ENCODE measurements around the gene CHD9. TPM values are rescaled to one million over a fixed set of nuclear protein-coding genes. Genes with fewer than 3 reads are reported as not detected.
"Not testable (repeated sequence)": the region's sequence is repeated elsewhere in the genome, so short reads cannot be mapped to it uniquely, and the experiment has no call there.

The CHD9 gene
- polyA plus RNA-seq, 1 donor, result 32.7 TPM

GRCh38 chr16:53261276-53261675, 206.5 kb downstream of the CHD9 start:
- DNase-seq, result no peak
- WGBS (ENCODE audit: insufficient coverage, low lambda C conversion rate), result no CpG with 5 or more reads among the region's 2 CpGs
- Histone ChIP-seq H3K4me1 (ENCODE audit: control insufficient read depth, insufficient read depth, low read length) (no peaks in the 10 kb centered on the region), H3K36me3 (ENCODE audit: control insufficient read depth, insufficient read depth, low read length) (peaks cover 48% of the 10 kb centered on the region), H3K9me3 (ENCODE audit: control insufficient read depth, low read depth, low read length) (no peaks in the 10 kb centered on the region), H3K27ac (ENCODE audit: low read length) (no peak overlapping the region), H3K4me3 (ENCODE audit: low read length) (no peak overlapping the region), H3K27me3 (ENCODE audit: control insufficient read depth, insufficient read depth, low read length) (no peaks in the 10 kb centered on the region)

DNA sequence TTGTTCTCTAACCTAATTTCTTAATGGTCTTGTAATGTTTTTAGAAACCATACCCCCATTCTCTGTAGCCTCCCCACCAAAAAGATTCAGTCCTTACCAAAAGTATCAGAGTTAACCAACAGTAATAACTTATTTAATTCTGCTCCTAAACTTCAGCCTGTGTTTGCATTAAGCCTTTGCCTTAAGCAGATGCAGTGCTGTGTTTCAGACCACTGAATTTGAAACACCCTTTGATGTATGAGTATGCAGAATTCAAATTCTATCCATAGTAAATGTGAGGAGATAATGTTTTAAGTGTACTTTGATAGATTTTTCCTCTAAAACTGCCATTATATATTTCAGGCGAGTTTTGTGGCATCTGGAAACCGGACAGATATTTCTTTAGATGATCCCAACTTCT, 207.9 kb downstream of the CHD9 start:
- H3K27ac ChIP-seq (ENCODE audit: low read length), result no peak overlapping the region
- no peak overlapping the region for H3K4me3 ChIP-seq (ENCODE audit: low read length)
- H3K36me3 ChIP-seq (ENCODE audit: control insufficient read depth, insufficient read depth, low read length), result peaks cover 41% of the 10 kb centered on the region
- no peaks in the 10 kb centered on the region for H3K27me3 ChIP-seq (ENCODE audit: control insufficient read depth, insufficient read depth, low read length)
- no peak for DNase-seq
- H3K4me1 ChIP-seq (ENCODE audit: control insufficient read depth, insufficient read depth, low read length), result no peaks in the 10 kb centered on the region
- H3K9me3 ChIP-seq (ENCODE audit: control insufficient read depth, low read depth, low read length), result no peaks in the 10 kb centered on the region
- 100% methylated on average over 1 of the region's 2 CpGs for WGBS (ENCODE audit: insufficient coverage, low lambda C conversion rate)

DNA sequence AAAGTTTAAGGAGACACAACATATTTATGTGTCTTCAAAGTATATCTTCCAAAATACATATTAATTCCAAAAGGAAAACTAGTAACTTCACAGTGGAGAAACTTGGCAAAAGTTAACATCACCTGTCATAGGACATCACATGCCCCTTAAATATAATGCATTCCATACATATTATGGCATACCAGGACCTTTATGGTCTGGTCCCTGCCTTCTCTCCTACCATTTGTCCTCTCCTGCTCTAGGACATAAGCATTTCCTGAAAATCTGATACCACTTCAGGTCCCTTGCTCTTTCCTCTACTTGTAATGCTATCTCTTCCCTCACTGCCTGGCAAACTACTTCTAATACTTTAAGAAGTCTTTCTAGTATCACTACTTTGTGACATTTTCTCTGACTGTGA, 211.4 kb downstream of the CHD9 start:
- Histone ChIP-seq H3K4me3 (ENCODE audit: low read length) (no peak overlapping the region), H3K27ac (ENCODE audit: low read length) (no peak overlapping the region), H3K36me3 (ENCODE audit: control insufficient read depth, insufficient read depth, low read length) (peaks cover 57% of the 10 kb centered on the region), H3K9me3 (ENCODE audit: control insufficient read depth, low read depth, low read length) (no peaks in the 10 kb centered on the region), H3K27me3 (ENCODE audit: control insufficient read depth, insufficient read depth, low read length) (no peaks in the 10 kb centered on the region), H3K4me1 (ENCODE audit: control insufficient read depth, insufficient read depth, low read length) (no peaks in the 10 kb centered on the region)
- DNase-seq, result no peak

- DNase-seq; H3K27ac ChIP-seq (ENCODE audit: low read length); H3K4me1 ChIP-seq (ENCODE audit: control insufficient read depth, insufficient read depth, low read length); H3K9me3 ChIP-seq (ENCODE audit: control insufficient read depth, low read depth, low read length); H3K27me3 ChIP-seq (ENCODE audit: control insufficient read depth, insufficient read depth, low read length); H3K4me3 ChIP-seq (ENCODE audit: low read length): not testable (repeated sequence)
- peaks cover 56% of the 10 kb centered on the region for H3K36me3 ChIP-seq (ENCODE audit: control insufficient read depth, insufficient read depth, low read length)
- no CpG with 5 or more reads among the region's 2 CpGs for WGBS (ENCODE audit: insufficient coverage, low lambda C conversion rate)
Measured at GRCh38 chr16:53278498-53278897, 223.7 kb downstream of the CHD9 start.

- Histone ChIP-seq H3K27ac (ENCODE audit: low read length) (no peak overlapping the region), H3K36me3 (ENCODE audit: control insufficient read depth, insufficient read depth, low read length) (peaks cover 45% of the 10 kb centered on the region), H3K27me3 (ENCODE audit: control insufficient read depth, insufficient read depth, low read length) (no peaks in the 10 kb centered on the region), H3K4me3 (ENCODE audit: low read length) (no peak overlapping the region), H3K4me1 (ENCODE audit: control insufficient read depth, insufficient read depth, low read length) (no peaks in the 10 kb centered on the region), H3K9me3 (ENCODE audit: control insufficient read depth, low read depth, low read length) (no peaks in the 10 kb centered on the region)
- DNase-seq, result no peak
- 88% methylated on average over 1 of the region's 2 CpGs for WGBS (ENCODE audit: insufficient coverage, low lambda C conversion rate)
Measured at GRCh38 chr16:53281280-53281679, 226.5 kb downstream of the CHD9 start.

DNA sequence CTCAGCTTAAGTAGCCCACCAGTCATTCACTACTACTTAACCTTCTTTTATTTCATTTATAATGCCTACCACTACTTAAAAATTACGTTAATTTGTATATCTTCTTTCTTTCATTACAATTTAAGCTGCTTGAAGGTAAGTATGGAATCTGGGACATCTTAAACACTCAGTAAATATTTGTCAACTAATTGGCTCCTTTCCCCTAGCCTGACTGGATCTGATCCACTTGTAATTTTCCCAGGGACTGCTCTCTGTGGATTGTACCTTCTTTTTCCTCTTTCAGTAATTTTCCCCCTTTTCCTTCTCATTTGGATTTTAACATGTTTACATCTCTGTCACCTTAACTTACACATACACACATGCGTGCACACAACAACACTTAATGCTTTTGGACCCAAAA, 227.1 kb downstream of the CHD9 start:
- Histone ChIP-seq H3K4me3 (ENCODE audit: low read length) (no peak overlapping the region), H3K27ac (ENCODE audit: low read length) (no peak overlapping the region), H3K4me1 (ENCODE audit: control insufficient read depth, insufficient read depth, low read length) (no peaks in the 10 kb centered on the region), H3K9me3 (ENCODE audit: control insufficient read depth, low read depth, low read length) (no peaks in the 10 kb centered on the region), H3K36me3 (ENCODE audit: control insufficient read depth, insufficient read depth, low read length) (peaks cover 49% of the 10 kb centered on the region), H3K27me3 (ENCODE audit: control insufficient read depth, insufficient read depth, low read length) (no peaks in the 10 kb centered on the region)
- no peak for DNase-seq
- WGBS (ENCODE audit: insufficient coverage, low lambda C conversion rate), result 83% methylated on average over 2 of the region's 2 CpGs

DNA sequence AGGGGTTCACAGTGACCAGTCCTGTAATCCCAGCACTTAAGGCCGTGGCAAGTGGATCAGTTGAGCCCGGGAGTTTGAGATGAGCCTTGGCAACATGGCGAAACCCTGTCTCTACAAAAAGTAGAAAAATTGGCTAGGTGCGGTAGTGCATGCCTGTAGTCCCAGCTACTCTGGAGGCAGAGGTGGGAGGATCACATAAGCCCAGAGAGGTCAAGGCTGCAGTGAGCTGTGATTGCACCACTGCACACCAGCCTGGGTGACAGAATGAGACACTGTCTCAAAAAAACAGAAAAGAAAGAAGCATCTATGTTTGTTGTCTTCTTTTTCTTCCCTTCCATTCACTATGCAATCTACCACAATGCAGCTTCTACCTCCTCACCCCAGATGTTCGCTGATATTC, 227.5 kb downstream of the CHD9 start:
- no peaks in the 10 kb centered on the region for H3K27me3 ChIP-seq (ENCODE audit: control insufficient read depth, insufficient read depth, low read length)
- H3K36me3 ChIP-seq (ENCODE audit: control insufficient read depth, insufficient read depth, low read length), result peaks cover 51% of the 10 kb centered on the region
- 86% methylated on average over 1 of the region's 5 CpGs for WGBS (ENCODE audit: insufficient coverage, low lambda C conversion rate)
- H3K9me3 ChIP-seq (ENCODE audit: control insufficient read depth, low read depth, low read length), result no peaks in the 10 kb centered on the region
- H3K4me3 ChIP-seq (ENCODE audit: low read length), result no peak overlapping the region
- no peaks in the 10 kb centered on the region for H3K4me1 ChIP-seq (ENCODE audit: control insufficient read depth, insufficient read depth, low read length)
- no peak for DNase-seq
- no peak overlapping the region for H3K27ac ChIP-seq (ENCODE audit: low read length)

DNA sequence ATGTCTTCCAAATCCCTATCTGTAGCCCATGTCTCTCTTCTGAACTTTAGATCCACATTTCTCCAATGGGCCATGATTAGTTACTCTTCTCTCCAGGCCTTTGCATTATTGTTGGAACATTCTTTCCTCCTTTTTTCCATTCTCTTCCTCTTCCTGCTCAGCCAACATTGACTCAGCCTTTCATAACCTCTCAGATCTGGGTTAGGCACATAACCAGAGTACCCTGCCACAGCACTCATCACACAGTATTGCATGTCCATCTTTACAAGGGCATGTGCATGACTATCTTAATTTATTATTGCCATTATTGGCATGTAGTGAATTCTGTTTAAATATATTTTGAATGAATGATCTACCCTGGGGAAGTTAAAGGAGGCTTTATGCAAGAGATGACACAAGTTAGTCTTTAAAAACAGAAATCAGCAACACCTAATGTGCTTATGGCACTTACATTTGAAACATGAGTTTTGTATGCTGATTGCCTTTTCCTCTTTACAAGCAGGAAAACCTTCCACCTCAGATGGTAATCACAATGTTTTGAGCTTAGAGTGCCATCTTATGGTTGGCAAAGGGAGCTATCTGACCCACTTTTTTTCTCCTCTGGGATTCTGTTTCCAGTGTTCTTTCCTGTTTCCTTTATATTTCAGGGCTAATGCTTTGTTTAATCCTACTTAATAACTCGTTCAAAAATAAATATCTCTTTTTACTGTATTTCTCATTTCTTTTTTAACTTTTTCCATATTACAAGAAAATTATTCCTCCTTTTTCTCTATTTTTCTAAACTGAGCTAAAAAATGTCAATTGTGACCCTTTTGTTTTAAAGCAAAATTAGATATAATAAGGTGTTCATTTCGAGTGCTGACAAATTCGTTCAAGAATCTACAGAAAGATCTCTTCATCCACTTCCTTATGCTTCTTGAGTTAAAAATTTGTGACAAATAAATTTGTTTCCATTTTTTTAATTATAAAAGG, 228.5 kb downstream of the CHD9 start:
- H3K4me1 ChIP-seq (ENCODE audit: control insufficient read depth, insufficient read depth, low read length), result no peaks in the 10 kb centered on the region
- peak; percentile 1 to 18 for DNase-seq
- 86% methylated on average over 3 of the region's 3 CpGs for WGBS (ENCODE audit: insufficient coverage, low lambda C conversion rate)

DNA sequence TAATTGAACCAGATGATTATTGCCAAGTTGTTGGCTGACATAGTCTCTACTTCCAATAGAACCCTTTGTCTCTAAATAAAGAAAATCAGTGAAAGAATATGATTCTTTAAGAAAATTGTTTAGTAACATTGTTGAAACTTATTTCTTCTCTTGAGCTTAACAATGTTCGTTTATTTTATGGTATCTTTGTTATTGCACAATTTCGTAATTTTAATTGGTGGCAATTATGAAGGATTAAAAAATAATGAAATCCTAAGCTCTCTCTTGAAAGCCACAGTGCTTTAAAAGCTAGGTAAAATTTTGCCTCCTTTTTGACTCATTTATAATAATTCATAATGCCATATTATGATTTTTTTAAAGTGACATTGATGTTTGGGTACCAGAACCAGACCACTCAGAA, 230.4 kb downstream of the CHD9 start:
- H3K36me3 ChIP-seq (ENCODE audit: control insufficient read depth, insufficient read depth, low read length), result peaks cover 72% of the 10 kb centered on the region
- DNase-seq, result no peak
- no peak overlapping the region for H3K27ac ChIP-seq (ENCODE audit: low read length)
- no peaks in the 10 kb centered on the region for H3K27me3 ChIP-seq (ENCODE audit: control insufficient read depth, insufficient read depth, low read length)
- no peaks in the 10 kb centered on the region for H3K9me3 ChIP-seq (ENCODE audit: control insufficient read depth, low read depth, low read length)
- no peaks in the 10 kb centered on the region for H3K4me1 ChIP-seq (ENCODE audit: control insufficient read depth, insufficient read depth, low read length)
- WGBS (ENCODE audit: insufficient coverage, low lambda C conversion rate), result 93% methylated on average over 2 of the region's 2 CpGs
- H3K4me3 ChIP-seq (ENCODE audit: low read length), result no peak overlapping the region

More for the DNA sequence above, 228.5 kb downstream of the CHD9 start:
- Histone ChIP-seq H3K27ac (ENCODE audit: low read length) (no peak overlapping the region), H3K9me3 (ENCODE audit: control insufficient read depth, low read depth, low read length) (no peaks in the 10 kb centered on the region), H3K4me3 (ENCODE audit: low read length) (no peak overlapping the region), H3K27me3 (ENCODE audit: control insufficient read depth, insufficient read depth, low read length) (no peaks in the 10 kb centered on the region), H3K36me3 (ENCODE audit: control insufficient read depth, insufficient read depth, low read length) (peaks cover 54% of the 10 kb centered on the region)

DNA sequence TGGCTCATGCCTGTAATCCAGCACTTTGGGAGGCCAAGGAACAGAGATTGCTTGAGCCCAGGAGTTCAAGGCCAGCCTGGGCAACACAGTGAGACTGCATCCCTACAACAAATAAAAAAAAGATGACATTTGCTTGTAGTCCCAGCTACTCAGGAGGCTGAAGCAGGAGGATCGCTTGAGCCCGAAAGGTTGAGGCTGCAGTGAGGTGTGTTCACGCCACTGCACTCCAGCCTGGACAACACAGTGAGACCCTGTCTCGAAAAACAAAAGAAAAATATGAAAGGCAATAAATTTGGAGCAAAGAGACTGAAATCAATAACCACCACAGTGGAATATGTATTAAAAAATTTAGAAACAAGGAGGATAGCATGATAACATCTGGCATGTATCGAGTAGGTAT, 235.7 kb downstream of the CHD9 start:
- H3K27me3 ChIP-seq (ENCODE audit: control insufficient read depth, insufficient read depth, low read length), result no peaks in the 10 kb centered on the region
- H3K9me3 ChIP-seq (ENCODE audit: control insufficient read depth, low read depth, low read length), result no peaks in the 10 kb centered on the region
- H3K4me1 ChIP-seq (ENCODE audit: control insufficient read depth, insufficient read depth, low read length), result no peaks in the 10 kb centered on the region
- DNase-seq, result no peak
- 100% methylated on average over 1 of the region's 5 CpGs for WGBS (ENCODE audit: insufficient coverage, low lambda C conversion rate)
- no peak overlapping the region for H3K27ac ChIP-seq (ENCODE audit: low read length)
- H3K36me3 ChIP-seq (ENCODE audit: control insufficient read depth, insufficient read depth, low read length), result peaks cover 78% of the 10 kb centered on the region
- H3K4me3 ChIP-seq (ENCODE audit: low read length), result no peak overlapping the region
